ENCODE results near the gene WFIKKN1. TPM values are rescaled to one million over a fixed set of nuclear protein-coding genes. Genes with fewer than 3 reads are reported as not detected.

The WFIKKN1 gene
- total and polyA plus RNA-seq, 8 donors, result 0.11 to 1.4 (median 0.52) TPM

DNA sequence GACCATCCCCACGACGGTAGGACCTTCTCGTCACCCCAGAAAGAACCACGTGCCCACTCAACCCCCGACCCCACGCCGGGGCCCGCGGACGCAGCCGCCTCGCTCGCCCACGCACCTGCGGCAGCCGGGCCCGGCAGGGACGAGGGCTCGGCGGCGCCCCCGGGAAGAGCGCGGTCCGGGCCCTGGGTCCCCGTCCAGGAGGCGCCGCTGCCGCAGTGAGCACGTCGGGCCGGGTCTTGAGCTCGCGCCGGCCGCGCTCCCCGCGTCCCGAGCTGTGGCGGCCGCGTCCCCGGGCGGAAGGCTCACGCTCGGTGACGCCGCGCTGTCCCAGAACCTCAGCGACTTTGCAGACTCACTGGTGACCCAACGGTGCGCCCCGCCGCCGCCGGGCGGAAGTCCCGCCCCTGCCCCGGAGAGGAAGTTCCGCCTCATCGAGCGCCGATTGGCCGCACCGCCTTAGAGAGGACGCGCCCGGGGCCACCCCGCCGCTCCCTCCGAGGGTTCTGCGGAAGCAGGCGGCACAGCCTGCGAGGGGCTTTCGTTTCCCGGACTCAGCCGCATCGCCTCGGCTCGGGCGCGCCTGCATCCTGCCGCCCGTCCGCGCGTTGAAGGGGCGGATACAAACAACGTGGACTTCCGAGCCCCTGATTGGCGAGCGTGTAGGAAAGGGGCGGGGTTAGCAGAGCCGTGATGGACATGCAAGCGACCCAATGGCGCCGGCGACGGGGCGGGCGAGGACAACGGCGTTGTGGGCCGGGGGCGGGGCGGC is 41.7 kb upstream of the WFIKKN1 start:
- DNase-seq, result peak; percentile 96 to 99 (median 97)
- H3K27ac ChIP-seq, result peak overlapping the region; percentile 96 to 98
- peaks cover 42 to 57% of the 10 kb centered on the region in 2 donors for H3K4me1 ChIP-seq
- ATAC-seq, result peak; percentile 86
- intact Hi-C loops (cut with DNase I), result no loop called here
- H3K4me3 ChIP-seq, result peak overlapping the region; percentile 68 to 71
- H3K27me3 ChIP-seq, result no peaks in the 10 kb centered on the region
- no peaks in the 10 kb centered on the region for H3K9me3 ChIP-seq
- H3K36me3 ChIP-seq, result no peaks in the 10 kb centered on the region
- TF ChIP-seq, protein P1, sequence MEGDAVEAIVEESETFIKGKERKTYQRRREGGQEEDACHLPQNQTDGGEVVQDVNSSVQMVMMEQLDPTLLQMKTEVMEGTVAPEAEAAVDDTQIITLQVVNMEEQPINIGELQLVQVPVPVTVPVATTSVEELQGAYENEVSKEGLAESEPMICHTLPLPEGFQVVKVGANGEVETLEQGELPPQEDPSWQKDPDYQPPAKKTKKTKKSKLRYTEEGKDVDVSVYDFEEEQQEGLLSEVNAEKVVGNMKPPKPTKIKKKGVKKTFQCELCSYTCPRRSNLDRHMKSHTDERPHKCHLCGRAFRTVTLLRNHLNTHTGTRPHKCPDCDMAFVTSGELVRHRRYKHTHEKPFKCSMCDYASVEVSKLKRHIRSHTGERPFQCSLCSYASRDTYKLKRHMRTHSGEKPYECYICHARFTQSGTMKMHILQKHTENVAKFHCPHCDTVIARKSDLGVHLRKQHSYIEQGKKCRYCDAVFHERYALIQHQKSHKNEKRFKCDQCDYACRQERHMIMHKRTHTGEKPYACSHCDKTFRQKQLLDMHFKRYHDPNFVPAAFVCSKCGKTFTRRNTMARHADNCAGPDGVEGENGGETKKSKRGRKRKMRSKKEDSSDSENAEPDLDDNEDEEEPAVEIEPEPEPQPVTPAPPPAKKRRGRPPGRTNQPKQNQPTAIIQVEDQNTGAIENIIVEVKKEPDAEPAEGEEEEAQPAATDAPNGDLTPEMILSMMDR (IDR thresholded peaks at IDR 0.05), result no peak

DNA sequence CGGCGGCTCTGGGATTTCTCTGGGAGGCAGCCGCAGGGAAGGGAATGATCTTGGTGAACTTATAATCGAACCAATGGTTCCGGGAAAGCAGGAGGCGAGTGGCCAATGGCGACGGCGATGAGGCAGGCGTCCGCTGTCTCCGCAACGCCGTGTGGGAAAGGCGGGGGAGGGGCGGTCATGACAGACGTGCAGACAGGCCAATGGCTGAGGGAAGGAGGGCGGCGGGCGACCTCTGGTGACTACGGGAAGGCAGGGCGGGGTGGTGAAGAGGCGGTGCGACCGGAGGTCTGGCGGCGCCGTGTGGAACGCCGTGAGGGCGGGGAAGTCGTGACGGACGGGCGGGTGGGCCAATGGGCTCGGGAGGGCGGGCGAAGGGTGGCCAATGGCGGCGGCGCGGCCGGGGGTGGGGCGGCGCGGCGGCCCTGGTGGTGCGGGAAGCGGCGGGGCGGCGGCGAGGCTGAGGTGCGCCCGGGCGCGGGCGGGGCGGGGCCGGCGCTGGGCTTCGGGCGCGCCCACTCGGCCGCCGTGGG is 41.1 kb upstream of the WFIKKN1 start, which contains the start of gene RAB40C:
RAB40C (plus strand) TSS at position 409 of the 530 bp plus-strand sequence. CDS start 226 bp downstream, outside the sequence.
- intact Hi-C loops (cut with DNase I), result no loop called here
- ATAC-seq, result peak; percentile 87

DNA sequence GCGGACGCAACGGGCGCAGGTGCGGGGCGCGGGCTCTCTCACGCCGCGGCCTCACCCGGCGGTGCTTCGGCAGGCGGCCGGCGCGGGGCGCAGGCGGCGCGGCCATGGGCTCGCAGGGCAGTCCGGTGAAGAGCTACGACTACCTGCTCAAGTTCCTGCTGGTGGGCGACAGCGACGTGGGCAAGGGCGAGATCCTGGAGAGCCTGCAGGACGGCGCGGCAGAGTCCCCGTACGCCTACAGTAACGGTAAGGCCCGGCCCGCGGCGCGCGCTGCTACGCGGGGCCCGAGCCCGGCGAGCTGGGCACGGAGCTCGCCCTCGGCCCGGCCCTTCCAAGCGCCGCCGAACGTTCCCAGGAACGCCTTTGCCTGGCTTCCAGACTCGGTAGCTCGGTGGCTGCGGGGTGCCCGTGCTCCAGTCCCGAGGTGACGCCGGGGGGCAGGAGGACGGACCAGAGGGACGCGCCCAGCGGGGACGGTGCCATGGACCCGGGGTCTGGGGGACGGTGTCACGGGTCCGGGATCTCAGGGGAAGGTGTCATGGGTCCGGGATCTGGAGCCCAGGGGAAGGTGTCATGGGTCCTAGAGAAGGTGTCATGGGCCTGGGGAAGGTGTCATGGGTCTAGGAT is 40.5 kb upstream of the WFIKKN1 start:
- TF ChIP-seq, protein P1 (IDR thresholded peaks at IDR 0.05), result peak in 1 of 2 donors; percentile 4
- Histone ChIP-seq H3K27ac (peak overlapping the region; percentile 73 to 86), H3K4me1 (peaks cover 42 to 69% of the 10 kb centered on the region in 2 donors), H3K9me3 (no peaks in the 10 kb centered on the region), H3K27me3 (no peaks in the 10 kb centered on the region), H3K36me3 (no peaks in the 10 kb centered on the region), H3K4me3 (peak overlapping the region; percentile 84 to 90)
- intact Hi-C loops (cut with DNase I), result no loop called here
- ATAC-seq (no peak), DNase-seq (peak in 2 of 4 donors; percentile 33 to 90)

More for the DNA sequence above, 41.1 kb upstream of the WFIKKN1 start, which contains the start of gene RAB40C:
- TF ChIP-seq, protein P1 (IDR thresholded peaks at IDR 0.05), result no peak
- peak; percentile 97 to 100 (median 100) for DNase-seq
- Histone ChIP-seq H3K36me3 (no peaks in the 10 kb centered on the region), H3K9me3 (no peaks in the 10 kb centered on the region), H3K27me3 (no peaks in the 10 kb centered on the region), H3K4me1 (peaks cover 42 to 64% of the 10 kb centered on the region in 2 donors), H3K27ac (peak within 1 kb of the TSS; percentile 96 to 98), H3K4me3 (peak within 1 kb of the TSS; percentile 84 to 90)

DNA sequence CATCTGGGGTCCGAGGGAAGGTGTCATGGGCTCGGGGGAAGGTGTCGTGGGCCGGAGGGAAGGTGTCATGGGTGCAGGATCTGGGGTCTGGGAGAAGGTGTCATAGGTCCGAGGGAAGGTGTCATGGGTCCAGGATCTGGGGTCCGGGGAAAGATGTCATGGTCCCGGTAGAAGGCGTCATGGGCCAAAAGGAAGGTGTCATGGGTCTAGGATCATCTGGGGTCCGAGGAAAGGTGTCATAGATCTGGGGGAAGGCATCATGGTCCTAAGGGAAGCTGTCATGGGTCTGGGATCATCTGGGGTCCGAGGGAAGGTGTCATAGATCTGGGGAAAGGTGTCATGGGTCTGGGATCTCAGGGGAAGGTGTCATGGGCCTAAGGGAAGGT is 40.0 kb upstream of the WFIKKN1 start:
- Histone ChIP-seq H3K27ac (peak overlapping the region in 1 of 2 donors; percentile 86), H3K27me3 (no peaks in the 10 kb centered on the region), H3K9me3 (no peaks in the 10 kb centered on the region), H3K36me3 (no peaks in the 10 kb centered on the region), H3K4me1 (peaks cover 42 to 72% of the 10 kb centered on the region in 2 donors), H3K4me3 (peak overlapping the region; percentile 84 to 90)
- intact Hi-C loops (cut with DNase I), result no loop called here
- no peak for ATAC-seq
- no peak for DNase-seq
- TF ChIP-seq, protein P1 (IDR thresholded peaks at IDR 0.05), result no peak

DNA sequence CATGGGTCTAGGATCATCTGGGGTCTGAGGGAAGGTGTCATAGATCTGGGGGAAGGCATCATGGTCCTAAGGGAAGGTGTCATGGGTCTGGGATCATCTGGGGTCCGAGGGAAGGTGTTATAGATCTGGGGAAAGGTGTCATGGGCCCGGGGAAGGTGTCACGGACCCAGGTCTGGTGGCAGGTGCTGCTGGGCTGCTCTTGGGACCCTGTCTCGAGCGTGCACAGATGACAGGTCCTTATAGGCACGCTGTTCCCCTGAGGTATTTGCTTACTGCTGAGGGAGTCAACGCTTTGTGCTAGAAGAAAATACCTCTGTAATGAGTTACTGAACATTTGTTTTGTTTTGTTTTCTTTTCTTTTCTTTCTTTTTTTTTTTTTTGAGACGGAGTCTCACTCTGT is 39.6 kb upstream of the WFIKKN1 start:
- no peaks in the 10 kb centered on the region for H3K9me3 ChIP-seq
- H3K27me3 ChIP-seq, result no peaks in the 10 kb centered on the region
- H3K4me1 ChIP-seq, result peaks cover 42 to 77% of the 10 kb centered on the region in 2 donors
- TF ChIP-seq, protein P1 (IDR thresholded peaks at IDR 0.05), result no peak
- H3K4me3 ChIP-seq, result peak overlapping the region in 1 of 2 donors; percentile 90
- intact Hi-C loops (cut with DNase I), result no loop called here
- no peaks in the 10 kb centered on the region for H3K36me3 ChIP-seq
- DNase-seq (no peak), ATAC-seq (no peak)
- peak overlapping the region in 1 of 2 donors; percentile 28 for H3K27ac ChIP-seq

All from left lung (tissue), 10 donors.